Fibroblast of villous mesenchyme (primary cell): ENCODE data around the gene PIGBOS1. TPM values are rescaled to one million over a fixed set of nuclear protein-coding genes. Genes with fewer than 3 reads are reported as not detected.

Experiments
- DNase-seq: peaks from one replicate; pipeline ENCODE4 v3.0.0-alpha.2; 2010; ENCODE audit warnings: low read depth
- H3K4me3 ChIP-seq: 2 replicates; pipeline ENCODE4 v1.5.1; 2011; ENCODE audit warnings: low read depth, mild to moderate bottlenecking, low read length
- CTCF ChIP-seq: IDR thresholded peaks from 2 replicates; pipeline ENCODE4 v1.5.1; 2012; ENCODE audit warnings: low read depth, mild to moderate bottlenecking, low read length; ENCODE audit not compliant: insufficient read depth
- total RNA-seq: library from RNA; depleted of rRNA; stranded (reverse); fragments of >200 nt; gene quantifications from 2 replicates; pipeline ENCODE4 v1.2.3, GENCODE V29; 2012

PIGBOS1 gene
- total RNA-seq, 1 donor: 7.3 TPM

- peak; percentile 97 for DNase-seq
- no peak overlapping the region for H3K4me3 ChIP-seq
- no peak for TF ChIP-seq CTCF
Measured at GRCh38 chr15:55279746-55280351, 39.1 kb downstream of the PIGBOS1 start.

- TF ChIP-seq CTCF: no peak
- H3K4me3 ChIP-seq: no peak overlapping the region
- DNase-seq: no peak
Measured at GRCh38 chr15:55279100-55279745, 39.7 kb downstream of the PIGBOS1 start.

GRCh38 chr15:55277715-55278114, 41.2 kb downstream of the PIGBOS1 start:
- TF ChIP-seq CTCF: no peak
- no peak overlapping the region for H3K4me3 ChIP-seq
- DNase-seq: no peak

- no peak for TF ChIP-seq CTCF
- H3K4me3 ChIP-seq: no peak overlapping the region
- DNase-seq: peak; percentile 97
Measured at GRCh38 chr15:55277116-55277564, 41.8 kb downstream of the PIGBOS1 start.

- no peak for DNase-seq
- no peak for TF ChIP-seq CTCF
- no peak overlapping the region for H3K4me3 ChIP-seq
Measured at GRCh38 chr15:55276324-55276723, 42.6 kb downstream of the PIGBOS1 start.

GRCh38 chr15:55270291-55270690, 48.6 kb downstream of the PIGBOS1 start:
- no peak for TF ChIP-seq CTCF
- H3K4me3 ChIP-seq: no peak overlapping the region
- DNase-seq: no peak

GRCh38 chr15:55268176-55268695, 50.7 kb downstream of the PIGBOS1 start:
- no peak for TF ChIP-seq CTCF
- H3K4me3 ChIP-seq: no peak overlapping the region
- DNase-seq: no peak
